Fibroblast of the aortic adventitia (primary cell): ENCODE results near the gene FBLN2. TPM values are rescaled to one million over a fixed set of nuclear protein-coding genes. Genes with fewer than 3 reads are reported as not detected.
A peak's percentile ranks its signal among the peaks of the same experiment; 100 is the strongest.

Experiments used
- DNase-seq: peaks from one replicate; pipeline ENCODE4 v3.0.0-alpha.2; 2010; ENCODE audit warnings: low read depth
- H3K4me3 ChIP-seq: 2 replicates; pipeline ENCODE4 v1.5.1; 2011; ENCODE audit warnings: low read depth, mild to moderate bottlenecking, control low read depth, low read length, moderate library complexity
- total RNA-seq: library from RNA; depleted of rRNA; stranded (reverse); fragments of >200 nt; gene quantifications from 2 replicates; pipeline ENCODE4 v1.2.3, GENCODE V29; 2012; ENCODE audit warnings: low replicate concordance
- TF ChIP-seq, protein P1 (sequence below): IDR thresholded peaks from 2 replicates; pipeline ENCODE4 v1.5.1; 2011; ENCODE audit warnings: mild to moderate bottlenecking, low read length, control low read depth, inconsistent platforms; ENCODE audit not compliant: insufficient read depth

FBLN2 gene
- total RNA-seq, 1 donor: 452 TPM

DNA sequence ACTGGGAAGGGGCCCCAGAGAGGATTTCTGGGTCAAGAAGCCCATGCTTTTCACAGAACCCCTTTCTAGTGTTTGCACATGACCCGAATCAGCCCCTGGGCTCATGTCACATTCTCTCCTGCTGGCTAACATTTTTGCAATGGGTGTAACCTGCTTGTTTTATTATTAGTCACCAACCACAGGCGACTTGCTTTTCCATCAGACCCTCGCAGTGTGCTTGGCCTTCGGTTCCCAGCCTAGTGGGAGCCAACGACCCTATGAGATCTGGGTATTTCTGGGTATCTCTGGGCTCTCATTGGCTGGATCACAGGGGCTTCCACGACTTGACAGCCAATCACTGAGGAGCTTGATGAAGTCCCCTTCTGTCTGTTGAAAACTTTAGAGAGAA, 11.0 kb upstream of the FBLN2 start:
- peak; percentile 99 for DNase-seq
- TF ChIP-seq, protein P1, sequence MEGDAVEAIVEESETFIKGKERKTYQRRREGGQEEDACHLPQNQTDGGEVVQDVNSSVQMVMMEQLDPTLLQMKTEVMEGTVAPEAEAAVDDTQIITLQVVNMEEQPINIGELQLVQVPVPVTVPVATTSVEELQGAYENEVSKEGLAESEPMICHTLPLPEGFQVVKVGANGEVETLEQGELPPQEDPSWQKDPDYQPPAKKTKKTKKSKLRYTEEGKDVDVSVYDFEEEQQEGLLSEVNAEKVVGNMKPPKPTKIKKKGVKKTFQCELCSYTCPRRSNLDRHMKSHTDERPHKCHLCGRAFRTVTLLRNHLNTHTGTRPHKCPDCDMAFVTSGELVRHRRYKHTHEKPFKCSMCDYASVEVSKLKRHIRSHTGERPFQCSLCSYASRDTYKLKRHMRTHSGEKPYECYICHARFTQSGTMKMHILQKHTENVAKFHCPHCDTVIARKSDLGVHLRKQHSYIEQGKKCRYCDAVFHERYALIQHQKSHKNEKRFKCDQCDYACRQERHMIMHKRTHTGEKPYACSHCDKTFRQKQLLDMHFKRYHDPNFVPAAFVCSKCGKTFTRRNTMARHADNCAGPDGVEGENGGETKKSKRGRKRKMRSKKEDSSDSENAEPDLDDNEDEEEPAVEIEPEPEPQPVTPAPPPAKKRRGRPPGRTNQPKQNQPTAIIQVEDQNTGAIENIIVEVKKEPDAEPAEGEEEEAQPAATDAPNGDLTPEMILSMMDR: no peak
- H3K4me3 ChIP-seq: no peak overlapping the region

DNA sequence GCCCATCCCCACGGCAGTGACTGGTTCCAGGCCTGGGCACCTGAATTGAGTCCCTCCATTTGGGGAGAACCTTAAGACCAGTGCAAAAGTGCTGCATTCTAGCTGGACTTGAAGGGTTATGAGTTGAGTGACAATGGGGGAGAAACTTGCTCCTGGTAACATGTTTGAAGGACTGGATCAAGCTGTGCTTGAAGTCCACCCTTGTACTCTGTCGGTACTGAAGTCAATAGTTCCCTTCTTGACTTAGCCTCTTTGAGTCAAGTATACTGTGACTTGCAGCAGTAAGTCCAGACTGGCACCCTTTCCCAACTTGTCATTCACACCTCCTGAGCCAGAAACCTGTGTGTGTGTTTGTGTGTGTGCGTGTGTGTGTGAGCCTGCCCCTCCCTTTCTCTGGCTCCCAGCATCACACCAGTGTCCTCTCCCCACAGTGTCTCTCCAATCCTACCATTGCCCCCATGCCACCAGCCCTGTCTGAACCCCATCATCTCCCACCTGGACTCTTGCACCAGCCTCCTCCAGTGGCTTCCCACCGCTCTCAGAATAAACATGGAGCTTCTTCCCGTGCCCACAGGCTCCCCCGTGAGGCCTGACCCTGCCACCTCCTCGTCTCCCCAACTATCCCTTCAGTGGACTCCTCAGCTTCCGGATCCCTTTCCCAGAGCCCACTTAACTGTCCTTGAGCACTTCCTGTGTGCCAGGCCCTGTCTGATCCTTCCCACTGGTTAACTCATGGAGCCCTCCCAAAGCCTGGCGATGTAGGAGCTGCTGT, 10.2 kb upstream of the FBLN2 start:
- TF ChIP-seq, protein P1: no peak

DNA sequence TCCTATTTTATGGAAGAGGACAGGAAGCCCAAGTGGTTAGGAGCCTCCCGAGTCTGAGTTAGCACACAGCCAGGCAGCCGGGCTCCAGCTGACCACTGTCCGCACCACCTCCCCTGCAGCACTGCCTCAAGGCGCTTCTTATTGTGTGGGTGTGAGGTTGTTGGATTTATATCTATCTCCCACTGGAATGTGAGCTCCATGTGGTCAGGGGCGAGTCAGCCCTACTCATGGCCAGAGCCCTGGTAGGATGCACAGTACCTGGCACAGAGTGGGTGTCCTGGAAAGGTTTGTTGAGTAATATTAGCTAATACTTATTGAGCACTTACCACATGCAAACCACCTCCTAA, 9.7 kb upstream of the FBLN2 start:
- DNase-seq: peak; percentile 68
- TF ChIP-seq, protein P1: no peak

More for the DNA sequence above, 10.2 kb upstream of the FBLN2 start:
- DNase-seq: no peak
- no peak overlapping the region for H3K4me3 ChIP-seq

DNA sequence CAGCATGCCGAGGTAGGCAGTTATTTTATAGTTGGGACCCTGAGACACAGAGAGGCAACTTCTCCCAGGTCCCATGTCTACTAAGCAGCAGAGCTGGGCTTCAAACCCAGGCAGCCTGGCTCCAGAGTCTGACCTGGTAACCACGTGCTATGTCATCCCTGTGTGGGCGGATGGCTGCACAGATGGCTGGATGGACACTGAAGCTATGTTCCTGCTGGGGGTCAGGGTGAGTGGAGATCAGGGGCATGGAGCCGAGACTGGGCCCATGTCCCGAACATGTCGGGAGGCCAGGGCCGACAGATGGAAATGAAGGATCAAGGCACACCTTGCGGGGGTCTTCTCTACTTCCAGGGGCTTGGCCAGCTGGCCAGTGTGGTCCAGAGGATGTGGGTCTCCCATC, 9.3 kb upstream of the FBLN2 start:
- DNase-seq: no peak
- H3K4me3 ChIP-seq: no peak overlapping the region
- TF ChIP-seq, protein P1: no peak

More for the DNA sequence above, 9.7 kb upstream of the FBLN2 start:
- H3K4me3 ChIP-seq: no peak overlapping the region

DNA sequence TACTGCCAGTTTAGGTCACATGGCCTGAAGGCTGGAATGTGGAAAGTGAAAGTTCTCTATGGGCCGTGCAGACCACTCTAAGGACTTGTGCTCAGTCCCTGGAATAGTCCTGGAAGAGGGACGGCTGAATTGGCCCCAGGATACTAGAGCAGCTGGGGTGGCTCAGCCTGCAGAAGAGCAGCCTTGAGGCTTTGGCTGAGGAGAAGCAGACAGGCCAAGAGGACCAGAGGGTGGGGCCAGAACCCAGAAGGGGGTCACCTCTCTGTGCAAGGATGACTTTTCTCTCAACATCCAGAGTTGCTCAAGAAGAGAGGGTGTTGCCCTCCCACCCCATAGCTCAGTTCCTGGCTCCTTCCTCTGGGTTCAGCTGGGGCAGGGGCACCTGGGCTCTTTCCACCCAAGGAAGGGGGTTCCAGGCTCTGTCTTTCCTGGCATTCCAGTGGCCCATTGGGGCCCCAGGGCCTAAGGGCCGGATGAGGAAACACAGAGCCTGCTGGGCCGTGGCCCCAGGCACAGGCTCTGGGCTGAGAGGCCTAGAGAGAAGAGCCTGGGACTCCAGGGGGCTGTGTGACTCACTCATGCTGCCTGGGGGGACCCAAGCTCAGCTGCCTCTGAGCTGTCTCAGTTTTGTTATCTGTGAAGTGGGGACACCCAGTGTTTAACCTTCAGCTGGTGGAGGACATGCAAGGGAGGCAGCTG, 8.5 kb upstream of the FBLN2 start:
- DNase-seq: peak; percentile 55
- TF ChIP-seq, protein P1: no peak
- H3K4me3 ChIP-seq: no peak overlapping the region

DNA sequence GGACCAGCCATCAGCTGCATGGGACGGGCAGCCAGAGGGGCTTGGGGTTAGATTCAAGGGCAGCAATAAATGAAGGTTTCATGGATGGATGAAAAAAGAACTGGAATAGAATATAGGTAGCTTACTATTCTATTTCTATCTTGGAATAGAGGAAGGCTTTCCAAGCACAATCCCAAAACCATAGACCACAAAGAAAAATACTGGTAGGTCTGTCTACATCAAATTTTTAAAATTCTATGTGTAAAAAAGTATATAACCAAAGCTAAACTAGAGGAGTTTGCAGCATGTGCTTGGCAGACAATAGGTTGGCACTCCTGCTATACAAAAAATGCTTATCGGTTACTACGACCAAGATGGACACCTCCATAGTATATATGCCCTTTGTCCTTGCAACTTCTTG, 7.2 kb upstream of the FBLN2 start:
- TF ChIP-seq, protein P1: no peak
- no peak overlapping the region for H3K4me3 ChIP-seq
- DNase-seq: peak; percentile 65
